HG03342 (cell line): ENCODE measurements around the gene CACNA1G.

Source experiments
- ATAC-seq: cut with Tn5 transposase; IDR thresholded peaks from one replicate; pipeline ENCODE4 v1.9.1; 2021; ENCODE audit warnings: mild to moderate bottlenecking, moderate library complexity; ENCODE audit not compliant: unreplicated experiment

The CACNA1G gene

GRCh38 chr17:50629902-50630301 is 69.4 kb downstream of the CACNA1G start:
- no peak for ATAC-seq

- ATAC-seq = no peak
Measured at GRCh38 chr17:50630524-50631194, 70.1 kb downstream of the CACNA1G start.

GRCh38 chr17:50631195-50631907 is 70.8 kb downstream of the CACNA1G start:
- ATAC-seq = no peak

- no peak for ATAC-seq
Measured at GRCh38 chr17:50631908-50632571, 71.5 kb downstream of the CACNA1G start.

- ATAC-seq = no peak
Measured at GRCh38 chr17:50632637-50633036, 72.1 kb downstream of the CACNA1G start.

GRCh38 chr17:50633683-50634082 is 73.2 kb downstream of the CACNA1G start:
- ATAC-seq = no peak

- no peak for ATAC-seq
Measured at GRCh38 chr17:50634224-50634914, 73.9 kb downstream of the CACNA1G start, which contains the start of gene ABCC3. Gene ABCC3, plus strand, starts transcription at chr17:50634881. Its CDS starts 56 bp downstream, at chr17:50634937.

GRCh38 chr17:50634915-50635731 is 74.6 kb downstream of the CACNA1G start:
- ATAC-seq = no peak

GRCh38 chr17:50635732-50635981 is 75.1 kb downstream of the CACNA1G start:
- no peak for ATAC-seq

GRCh38 chr17:50635982-50636803 is 75.7 kb downstream of the CACNA1G start:
- ATAC-seq = no peak

- ATAC-seq = no peak
Measured at GRCh38 chr17:50636804-50637195, 76.3 kb downstream of the CACNA1G start.

- no peak for ATAC-seq
Measured at GRCh38 chr17:50637829-50638605, 77.5 kb downstream of the CACNA1G start.

- no peak for ATAC-seq
Measured at GRCh38 chr17:50638606-50638965, 78.1 kb downstream of the CACNA1G start.

- no peak for ATAC-seq
Measured at GRCh38 chr17:50638966-50639713, 78.6 kb downstream of the CACNA1G start.

GRCh38 chr17:50640686-50641351 is 80.3 kb downstream of the CACNA1G start:
- ATAC-seq = no peak

GRCh38 chr17:50641357-50641756 is 80.8 kb downstream of the CACNA1G start:
- no peak for ATAC-seq

GRCh38 chr17:50642071-50642721 is 81.7 kb downstream of the CACNA1G start:
- ATAC-seq = no peak
